Colonic mucosa (tissue), 4 donors: ENCODE measurements around the gene EXOC4. TPM values are rescaled to one million over a fixed set of nuclear protein-coding genes. Genes with fewer than 3 reads are reported as not detected.

Experiments used
- DNase-seq: peaks from one replicate; pipeline ENCODE4 v3.0.0-alpha.2; 2020
- H3K27ac ChIP-seq: fragments of 200-600 bp; one replicate; pipeline ENCODE4 v1.8.0; 2021
- H3K27me3 ChIP-seq: fragments of 200-600 bp; one replicate; pipeline ENCODE4 v1.8.0; 2021
- H3K36me3 ChIP-seq: fragments of 200-600 bp; one replicate; pipeline ENCODE4 v1.8.0; 2021
- H3K4me1 ChIP-seq: fragments of 200-600 bp; one replicate; pipeline ENCODE4 v1.8.0; 2021; ENCODE audit warnings: mild to moderate bottlenecking
- H3K4me3 ChIP-seq: fragments of 200-600 bp; one replicate; pipeline ENCODE4 v1.8.0; 2021
- H3K9ac ChIP-seq, 2 donors: one replicate each; pipeline ENCODE4 v1.7.0; 2013; ENCODE audit warnings: control low read depth in 2 of 2, low read depth in 2 of 2, low read length in 2 of 2
- H3K9me3 ChIP-seq: fragments of 200-600 bp; one replicate; pipeline ENCODE4 v1.8.0; 2021
- CTCF ChIP-seq: fragments of 200-600 bp; IDR thresholded peaks from one replicate; pipeline ENCODE4 v1.8.0; 2022; ENCODE audit warnings: antibody characterized with exemption, mild to moderate bottlenecking
- intact Hi-C: fragments of 100-400 bp; cut with DNase I; formaldehyde crosslinking; loops from one replicate; pipeline ENCODE4 v1.14.1; 2022
- total RNA-seq, 2 donors: library from RNA; stranded (reverse); fragmentation: NEBNext Ultra II Directional in 1 of 2; extraction: Animal tissue kit (Norgen Biotek cat#: 25700) in 1 of 2; gene quantifications; one replicate each; pipeline ENCODE4 v1.2.1, GENCODE V29; 2021
- donor health status: healthy.
- donor health status: DM: no; HTN: no; CAD: no.
- donor health status: DM: no; HTN: no; CAD: no.

EXOC4 gene
- total RNA-seq, 2 donors from 2014 or later, result 61.1 to 73.3 TPM

GRCh38 chr7:133912916-133913697 is 660.2 kb downstream of the EXOC4 start:
- no peak for TF ChIP-seq CTCF
- Histone ChIP-seq H3K9ac (no peak overlapping the region), H3K4me3 (no peak overlapping the region), H3K9me3 (no peaks in the 10 kb centered on the region), H3K27ac (no peak overlapping the region), H3K36me3 (no peaks in the 10 kb centered on the region), H3K27me3 (no peaks in the 10 kb centered on the region), H3K4me1 (no peaks in the 10 kb centered on the region)
- intact Hi-C loops, result no loop called here
- DNase-seq, result no peak

DNA sequence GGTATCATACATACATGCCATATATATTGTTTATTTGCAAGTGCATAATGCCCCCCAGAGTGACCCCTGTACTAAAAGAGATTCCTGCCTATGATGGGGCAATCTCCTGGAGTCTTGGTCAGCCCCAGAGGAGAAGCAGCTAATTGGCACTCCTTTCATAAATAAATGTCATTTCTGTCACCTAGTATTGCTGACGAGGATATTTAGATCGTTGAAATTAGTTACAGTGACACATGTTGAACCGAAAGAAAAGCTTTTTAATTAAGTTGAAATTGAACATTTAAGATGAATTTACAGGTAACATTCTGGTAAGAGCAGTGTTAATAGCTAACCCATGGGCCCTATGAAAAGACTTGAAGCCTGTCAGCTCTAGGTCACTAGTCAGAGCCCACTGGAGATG is 663.7 kb downstream of the EXOC4 start:
- TF ChIP-seq CTCF, result no peak
- intact Hi-C loops, result no loop called here

DNA sequence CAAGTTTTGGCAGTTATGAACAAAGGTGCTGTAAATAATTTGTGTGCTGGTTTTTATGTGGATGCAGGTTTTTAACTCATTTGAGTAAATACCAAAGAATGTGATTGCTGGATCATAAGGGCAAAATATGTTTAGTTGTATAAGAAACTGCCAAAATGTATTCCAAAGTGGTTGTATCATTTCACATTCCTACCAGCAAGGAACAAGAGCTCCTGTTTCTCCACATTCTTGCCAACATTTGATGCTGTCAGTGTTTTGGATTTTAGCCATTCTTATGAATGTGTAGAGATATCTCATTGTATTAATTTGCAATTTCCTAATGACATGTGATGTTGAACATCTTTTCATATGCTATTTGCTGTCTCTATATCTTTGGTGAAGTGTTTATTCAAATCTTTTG is 666.9 kb downstream of the EXOC4 start:
- Histone ChIP-seq H3K4me1 (no peaks in the 10 kb centered on the region), H3K9me3 (no peaks in the 10 kb centered on the region), H3K9ac (no peak overlapping the region), H3K4me3 (no peak overlapping the region), H3K36me3 (no peaks in the 10 kb centered on the region), H3K27me3 (no peaks in the 10 kb centered on the region), H3K27ac (no peak overlapping the region)
- DNase-seq, result no peak
- no peak for TF ChIP-seq CTCF
- intact Hi-C loops, result no loop called here

More for the DNA sequence above, 663.7 kb downstream of the EXOC4 start:
- Histone ChIP-seq H3K36me3 (no peaks in the 10 kb centered on the region), H3K9ac (no peak overlapping the region), H3K4me1 (no peaks in the 10 kb centered on the region), H3K4me3 (no peak overlapping the region), H3K9me3 (no peaks in the 10 kb centered on the region), H3K27ac (no peak overlapping the region), H3K27me3 (no peaks in the 10 kb centered on the region)
- no peak for DNase-seq

- intact Hi-C loops, result no loop called here
- Histone ChIP-seq H3K4me1 (no peaks in the 10 kb centered on the region), H3K27me3 (no peaks in the 10 kb centered on the region), H3K27ac (no peak overlapping the region), H3K9me3 (no peaks in the 10 kb centered on the region), H3K4me3 (no peak overlapping the region), H3K9ac (no peak overlapping the region), H3K36me3 (no peaks in the 10 kb centered on the region)
- DNase-seq, result no peak
- TF ChIP-seq CTCF, result no peak
These were observed 668.8 kb downstream of the EXOC4 start for GRCh38 chr7:133921635-133922182.

GRCh38 chr7:133923974-133924373 is 671.1 kb downstream of the EXOC4 start:
- intact Hi-C loops, result no loop called here
- TF ChIP-seq CTCF, result no peak
- H3K36me3 ChIP-seq, result no peaks in the 10 kb centered on the region
- no peaks in the 10 kb centered on the region for H3K4me1 ChIP-seq
- no peak overlapping the region for H3K27ac ChIP-seq
- H3K27me3 ChIP-seq, result no peaks in the 10 kb centered on the region
- no peak overlapping the region for H3K9ac ChIP-seq
- H3K4me3 ChIP-seq, result no peak overlapping the region
- no peaks in the 10 kb centered on the region for H3K9me3 ChIP-seq
- no peak for DNase-seq
